ENCODE data around the gene AMN1.
A peak's percentile ranks its signal among the peaks of the same experiment; 100 is the strongest.
"Not testable (repeated sequence)": the region's sequence is repeated elsewhere in the genome, so short reads cannot be mapped to it uniquely, and the experiment has no call there.

Gene AMN1

DNA sequence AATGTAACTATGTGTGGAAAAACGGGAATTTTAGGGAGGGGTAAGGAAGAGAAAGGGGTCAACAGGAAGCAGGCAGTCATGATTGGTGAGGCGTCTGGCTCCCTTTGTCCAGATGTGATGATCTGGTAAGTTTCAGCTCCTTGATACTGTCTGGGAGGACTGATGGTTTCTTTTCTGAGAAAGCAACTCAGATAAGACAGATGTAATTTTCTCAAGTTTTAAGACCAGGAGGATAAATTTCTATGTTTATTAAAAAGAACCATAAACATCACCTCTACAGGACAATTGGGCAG is 21.9 kb upstream of the AMN1 start:
- TF ChIP-seq, protein P1, sequence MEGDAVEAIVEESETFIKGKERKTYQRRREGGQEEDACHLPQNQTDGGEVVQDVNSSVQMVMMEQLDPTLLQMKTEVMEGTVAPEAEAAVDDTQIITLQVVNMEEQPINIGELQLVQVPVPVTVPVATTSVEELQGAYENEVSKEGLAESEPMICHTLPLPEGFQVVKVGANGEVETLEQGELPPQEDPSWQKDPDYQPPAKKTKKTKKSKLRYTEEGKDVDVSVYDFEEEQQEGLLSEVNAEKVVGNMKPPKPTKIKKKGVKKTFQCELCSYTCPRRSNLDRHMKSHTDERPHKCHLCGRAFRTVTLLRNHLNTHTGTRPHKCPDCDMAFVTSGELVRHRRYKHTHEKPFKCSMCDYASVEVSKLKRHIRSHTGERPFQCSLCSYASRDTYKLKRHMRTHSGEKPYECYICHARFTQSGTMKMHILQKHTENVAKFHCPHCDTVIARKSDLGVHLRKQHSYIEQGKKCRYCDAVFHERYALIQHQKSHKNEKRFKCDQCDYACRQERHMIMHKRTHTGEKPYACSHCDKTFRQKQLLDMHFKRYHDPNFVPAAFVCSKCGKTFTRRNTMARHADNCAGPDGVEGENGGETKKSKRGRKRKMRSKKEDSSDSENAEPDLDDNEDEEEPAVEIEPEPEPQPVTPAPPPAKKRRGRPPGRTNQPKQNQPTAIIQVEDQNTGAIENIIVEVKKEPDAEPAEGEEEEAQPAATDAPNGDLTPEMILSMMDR (IDR thresholded peaks at IDR 0.05; ENCODE audit: low read length) = no peak
- no peak for TF ChIP-seq EZH2 (IDR thresholded peaks at IDR 0.05; ENCODE audit: borderline replicate concordance, low read length)
- no peaks in the 10 kb centered on the region for H3K27me3 ChIP-seq (ENCODE audit: insufficient read depth, low read length)
- H3K4me2 ChIP-seq (ENCODE audit: low read length) = peak overlapping the region; percentile 61
- H3K9me2 ChIP-seq (ENCODE audit: low read depth, low read length) = no peaks in the 10 kb centered on the region
- H3K9me3 ChIP-seq (ENCODE audit: low read length) = no peaks in the 10 kb centered on the region
- H3F3A ChIP-seq (ENCODE audit: insufficient read depth, low read length) = peaks cover 7% of the 10 kb centered on the region
- H3K79me2 ChIP-seq (ENCODE audit: insufficient read depth, low read length) = no peaks in the 10 kb centered on the region
- no peaks in the 10 kb centered on the region for H3K36me3 ChIP-seq (ENCODE audit: insufficient read depth, low read length)
- peak overlapping the region; percentile 87 for H3K27ac ChIP-seq (ENCODE audit: low read depth, low read length, poor library complexity, severe bottlenecking)
- peak overlapping the region; percentile 37 for H3K4me3 ChIP-seq (ENCODE audit: low read depth, low read length, poor library complexity, severe bottlenecking)
- peak overlapping the region; percentile 40 for H3K9ac ChIP-seq (ENCODE audit: low read length)
- H4K20me1 ChIP-seq (ENCODE audit: insufficient read depth, low read length) = no peaks in the 10 kb centered on the region
- H2AFZ ChIP-seq (ENCODE audit: low read length) = no peak overlapping the region
- H3K4me1 ChIP-seq (ENCODE audit: insufficient read depth, low read length, severe bottlenecking) = peaks cover 70% of the 10 kb centered on the region

DNA sequence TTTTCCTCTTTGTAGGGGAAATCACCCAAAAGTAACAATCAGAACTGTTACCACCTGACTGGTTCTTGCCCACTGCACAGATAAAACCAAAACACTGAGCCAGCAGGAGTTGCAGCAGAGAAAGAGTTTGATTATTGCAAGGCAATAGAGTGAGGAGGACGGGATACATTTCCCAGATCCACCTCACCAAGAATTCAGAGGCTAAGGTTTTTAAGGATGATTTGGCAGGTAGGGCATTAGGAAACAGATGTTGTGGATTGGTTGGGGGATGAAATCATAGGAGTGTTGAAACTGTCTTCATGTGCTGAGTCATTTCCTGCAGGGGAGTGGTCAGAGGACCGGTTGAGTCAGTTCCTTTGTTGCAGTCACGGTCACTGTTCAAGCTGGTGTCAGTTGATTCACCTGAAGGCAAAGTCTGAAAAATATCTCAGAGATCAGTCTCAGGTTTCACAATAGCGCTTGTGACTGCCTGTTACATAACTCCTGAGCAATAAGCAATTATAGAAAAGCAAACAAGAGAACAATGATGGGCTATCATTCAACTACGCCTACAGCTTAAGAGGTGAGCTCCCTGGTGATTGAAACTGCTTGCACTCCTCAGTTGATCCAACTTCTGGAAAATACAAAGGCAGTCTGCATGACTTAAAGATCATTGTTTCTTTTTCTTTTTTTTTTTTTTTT is 20.3 kb upstream of the AMN1 start:
- no peaks in the 10 kb centered on the region for H4K20me1 ChIP-seq (ENCODE audit: insufficient read depth, low read length)
- TF ChIP-seq, protein P1 (IDR thresholded peaks at IDR 0.05; ENCODE audit: low read length) = no peak
- no peak for TF ChIP-seq EZH2 (IDR thresholded peaks at IDR 0.05; ENCODE audit: borderline replicate concordance, low read length)
- H3K9ac ChIP-seq (ENCODE audit: low read length) = peak overlapping the region; percentile 22
- H3K27ac ChIP-seq (ENCODE audit: low read depth, low read length, poor library complexity, severe bottlenecking) = peak overlapping the region; percentile 87
- H3K4me3 ChIP-seq (ENCODE audit: low read depth, low read length, poor library complexity, severe bottlenecking) = peak overlapping the region; percentile 41
- no peaks in the 10 kb centered on the region for H3K36me3 ChIP-seq (ENCODE audit: insufficient read depth, low read length)
- H3K4me1 ChIP-seq (ENCODE audit: insufficient read depth, low read length, severe bottlenecking) = peaks cover 72% of the 10 kb centered on the region
- H3K27me3 ChIP-seq (ENCODE audit: insufficient read depth, low read length) = no peaks in the 10 kb centered on the region
- no peaks in the 10 kb centered on the region for H3K9me2 ChIP-seq (ENCODE audit: low read depth, low read length)
- H3K79me2 ChIP-seq (ENCODE audit: insufficient read depth, low read length) = no peaks in the 10 kb centered on the region
- no peaks in the 10 kb centered on the region for H3K9me3 ChIP-seq (ENCODE audit: low read length)
- peak overlapping the region; percentile 35 for H3K4me2 ChIP-seq (ENCODE audit: low read length)
- H2AFZ ChIP-seq (ENCODE audit: low read length) = no peak overlapping the region
- peaks cover 7% of the 10 kb centered on the region for H3F3A ChIP-seq (ENCODE audit: insufficient read depth, low read length)

GRCh38 chr12:31745242-31745641 is 16.4 kb upstream of the AMN1 start:
- Histone ChIP-seq H3K36me3 (ENCODE audit: insufficient read depth, low read length) (no peaks in the 10 kb centered on the region), H3K9me2 (ENCODE audit: low read depth, low read length) (no peaks in the 10 kb centered on the region), H3K4me1 (ENCODE audit: insufficient read depth, low read length, severe bottlenecking) (peaks cover 65% of the 10 kb centered on the region), H3K27me3 (ENCODE audit: insufficient read depth, low read length) (no peaks in the 10 kb centered on the region), H3K79me2 (ENCODE audit: insufficient read depth, low read length) (no peaks in the 10 kb centered on the region), H3K4me3 (ENCODE audit: low read depth, low read length, poor library complexity, severe bottlenecking) (no peak overlapping the region), H3K4me2 (ENCODE audit: low read length) (no peak overlapping the region), H3F3A (ENCODE audit: insufficient read depth, low read length) (no peaks in the 10 kb centered on the region; the same call in 1 of the 2 replicates), H4K20me1 (ENCODE audit: insufficient read depth, low read length) (no peaks in the 10 kb centered on the region), H3K27ac (ENCODE audit: low read depth, low read length, poor library complexity, severe bottlenecking) (peak overlapping the region; percentile 91), H2AFZ (ENCODE audit: low read length) (no peak overlapping the region), H3K9me3 (ENCODE audit: low read length) (no peaks in the 10 kb centered on the region), H3K9ac (ENCODE audit: low read length) (no peak overlapping the region)
- no peak for TF ChIP-seq EZH2 (IDR thresholded peaks at IDR 0.05; ENCODE audit: borderline replicate concordance, low read length)
- TF ChIP-seq, protein P1 (IDR thresholded peaks at IDR 0.05; ENCODE audit: low read length) = no peak

DNA sequence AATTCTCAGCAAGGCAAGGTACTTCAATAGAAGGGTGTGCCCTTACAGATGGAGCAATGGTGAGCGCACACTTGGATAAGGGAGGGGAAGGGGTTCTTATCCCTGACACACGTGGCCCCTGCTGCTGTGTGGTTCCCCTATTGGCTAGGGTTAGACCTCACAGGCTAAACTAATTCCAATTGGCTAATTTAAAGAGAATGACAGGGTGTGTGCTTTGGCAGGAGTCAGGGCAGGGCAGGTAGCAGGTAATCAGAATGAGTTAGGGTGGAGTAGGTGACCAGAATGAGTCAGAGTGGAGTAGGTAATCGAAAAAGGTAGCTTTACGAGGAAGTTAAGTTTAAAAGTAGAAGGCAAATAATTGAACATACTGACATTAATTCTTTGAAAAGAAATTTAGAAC is 15.5 kb upstream of the AMN1 start:
- not testable (repeated sequence) for H3K9ac ChIP-seq (ENCODE audit: low read length)

More for the DNA sequence above, 15.5 kb upstream of the AMN1 start:
- not testable (repeated sequence) for H3F3A ChIP-seq (ENCODE audit: insufficient read depth, low read length); H3K36me3 ChIP-seq (ENCODE audit: insufficient read depth, low read length); H3K9me2 ChIP-seq (ENCODE audit: low read depth, low read length); H3K27me3 ChIP-seq (ENCODE audit: insufficient read depth, low read length); H4K20me1 ChIP-seq (ENCODE audit: insufficient read depth, low read length); H2AFZ ChIP-seq (ENCODE audit: low read length); H3K4me3 ChIP-seq (ENCODE audit: low read depth, low read length, poor library complexity, severe bottlenecking); H3K9me3 ChIP-seq (ENCODE audit: low read length); H3K79me2 ChIP-seq (ENCODE audit: insufficient read depth, low read length); H3K4me2 ChIP-seq (ENCODE audit: low read length)
- peaks cover 57% of the 10 kb centered on the region for H3K4me1 ChIP-seq (ENCODE audit: insufficient read depth, low read length, severe bottlenecking)
- peak overlapping the region; percentile 91 for H3K27ac ChIP-seq (ENCODE audit: low read depth, low read length, poor library complexity, severe bottlenecking)

Measured in OCI-LY1 (cell line).